ENCODE measurements around the gene IL11RA. TPM values are rescaled to one million over a fixed set of nuclear protein-coding genes. Genes with fewer than 3 reads are reported as not detected.

The IL11RA gene
- total and polyA plus RNA-seq, 2 donors from 2014 or later, result 15.2 to 17.7 TPM

DNA sequence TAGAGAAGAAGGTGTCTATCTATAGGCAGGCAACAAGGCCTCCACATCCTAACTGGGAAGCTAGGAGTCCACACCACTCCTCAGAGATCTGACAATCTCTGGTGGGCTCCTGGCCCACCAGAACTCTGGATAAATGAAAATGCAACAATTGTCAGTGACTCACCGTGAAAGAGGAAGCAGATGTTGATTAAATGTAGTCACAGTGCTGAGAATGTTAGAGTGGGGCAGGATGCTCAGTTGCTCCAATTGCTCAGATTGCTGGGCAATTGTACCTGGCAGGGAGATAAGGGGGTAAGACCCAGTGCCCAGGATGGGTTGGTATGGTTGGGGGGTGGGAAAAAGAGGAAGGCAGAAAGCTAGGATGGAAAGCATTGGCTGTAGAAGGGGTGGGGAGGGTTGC is 34.7 kb downstream of the IL11RA start:
- no peaks in the 10 kb centered on the region for H3K9me3 ChIP-seq (ENCODE audit: control insufficient read depth in 2 of 3, insufficient read depth in 1 of 3, low read length in 3 of 3)
- H3K4me3 ChIP-seq (ENCODE audit: low read length in 3 of 3), result no peak overlapping the region
- no peak overlapping the region for H3K27ac ChIP-seq (ENCODE audit: low read depth in 2 of 2, low read length in 2 of 2)
- H3K36me3 ChIP-seq (ENCODE audit: control insufficient read depth in 2 of 3, insufficient read depth in 3 of 3, low read length in 3 of 3), result no peaks in the 10 kb centered on the region
- no peaks in the 10 kb centered on the region for H3K4me1 ChIP-seq (ENCODE audit: control insufficient read depth in 2 of 3, insufficient read depth in 2 of 3, low read depth in 1 of 3, low read length in 3 of 3)
- no peak for FAIRE-seq
- H3K27me3 ChIP-seq (ENCODE audit: control insufficient read depth, insufficient read depth, low read length), result no peaks in the 10 kb centered on the region
- TF ChIP-seq, protein P1, sequence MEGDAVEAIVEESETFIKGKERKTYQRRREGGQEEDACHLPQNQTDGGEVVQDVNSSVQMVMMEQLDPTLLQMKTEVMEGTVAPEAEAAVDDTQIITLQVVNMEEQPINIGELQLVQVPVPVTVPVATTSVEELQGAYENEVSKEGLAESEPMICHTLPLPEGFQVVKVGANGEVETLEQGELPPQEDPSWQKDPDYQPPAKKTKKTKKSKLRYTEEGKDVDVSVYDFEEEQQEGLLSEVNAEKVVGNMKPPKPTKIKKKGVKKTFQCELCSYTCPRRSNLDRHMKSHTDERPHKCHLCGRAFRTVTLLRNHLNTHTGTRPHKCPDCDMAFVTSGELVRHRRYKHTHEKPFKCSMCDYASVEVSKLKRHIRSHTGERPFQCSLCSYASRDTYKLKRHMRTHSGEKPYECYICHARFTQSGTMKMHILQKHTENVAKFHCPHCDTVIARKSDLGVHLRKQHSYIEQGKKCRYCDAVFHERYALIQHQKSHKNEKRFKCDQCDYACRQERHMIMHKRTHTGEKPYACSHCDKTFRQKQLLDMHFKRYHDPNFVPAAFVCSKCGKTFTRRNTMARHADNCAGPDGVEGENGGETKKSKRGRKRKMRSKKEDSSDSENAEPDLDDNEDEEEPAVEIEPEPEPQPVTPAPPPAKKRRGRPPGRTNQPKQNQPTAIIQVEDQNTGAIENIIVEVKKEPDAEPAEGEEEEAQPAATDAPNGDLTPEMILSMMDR (IDR thresholded peaks at IDR 0.05; ENCODE audit: borderline replicate concordance, extremely low read depth, insufficient read depth), result no peak
- no peak overlapping the region for H3K9ac ChIP-seq (ENCODE audit: low read length in 3 of 3)
- intact Hi-C loops (cut with DNase I), result no loop called here
- no peak for DNase-seq

DNA sequence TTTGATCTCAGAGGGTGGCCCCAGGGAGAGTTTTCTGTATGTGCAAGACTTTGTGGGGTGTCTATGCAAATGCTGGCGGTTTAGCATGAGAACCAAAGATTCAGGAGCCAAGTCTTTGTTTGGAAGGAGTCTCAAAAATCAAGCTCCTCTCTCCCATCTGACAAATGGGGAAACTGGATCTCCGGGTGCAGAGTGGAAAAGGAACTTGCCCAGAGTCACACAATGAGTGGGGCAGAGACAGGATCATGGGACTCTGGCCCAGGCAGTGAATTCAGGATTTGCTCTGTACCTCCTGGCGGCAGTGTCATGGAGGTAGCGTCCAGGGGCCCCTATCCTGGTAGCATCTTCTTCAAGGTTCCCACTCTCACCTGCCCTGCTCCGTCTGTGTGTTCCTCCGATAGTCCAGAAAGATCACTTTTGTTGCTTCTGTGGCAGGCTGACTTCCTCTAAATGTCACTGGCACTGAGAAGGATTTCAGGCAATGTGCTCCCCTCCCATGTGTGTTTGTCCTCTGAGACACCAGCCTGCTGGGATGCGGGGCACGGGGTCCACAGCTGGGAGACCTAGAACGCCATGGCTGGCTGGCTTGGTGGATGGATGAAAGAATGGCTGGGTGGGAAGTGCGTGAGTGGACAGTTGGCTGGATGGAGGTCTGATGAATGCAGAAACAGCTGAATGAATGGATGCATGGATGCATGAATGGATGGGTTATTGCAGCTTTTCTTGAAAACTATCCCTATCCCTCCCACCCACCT is 35.5 kb downstream of the IL11RA start:
- FAIRE-seq (no peak), DNase-seq (no peak)
- H3K36me3 ChIP-seq (ENCODE audit: control insufficient read depth in 2 of 3, insufficient read depth in 3 of 3, low read length in 3 of 3), result no peaks in the 10 kb centered on the region
- H3K9me3 ChIP-seq (ENCODE audit: control insufficient read depth in 2 of 3, insufficient read depth in 1 of 3, low read length in 3 of 3), result no peaks in the 10 kb centered on the region
- intact Hi-C loops (cut with DNase I), result no loop called here
- H3K9ac ChIP-seq (ENCODE audit: low read length in 3 of 3), result no peak overlapping the region
- no peaks in the 10 kb centered on the region for H3K27me3 ChIP-seq (ENCODE audit: control insufficient read depth, insufficient read depth, low read length)
- H3K4me1 ChIP-seq (ENCODE audit: control insufficient read depth in 2 of 3, insufficient read depth in 2 of 3, low read depth in 1 of 3, low read length in 3 of 3), result no peaks in the 10 kb centered on the region
- TF ChIP-seq, protein P1 (IDR thresholded peaks at IDR 0.05; ENCODE audit: borderline replicate concordance, extremely low read depth, insufficient read depth), result no peak
- H3K27ac ChIP-seq (ENCODE audit: low read depth in 2 of 2, low read length in 2 of 2), result no peak overlapping the region
- H3K4me3 ChIP-seq (ENCODE audit: low read length in 3 of 3), result no peak overlapping the region

DNA sequence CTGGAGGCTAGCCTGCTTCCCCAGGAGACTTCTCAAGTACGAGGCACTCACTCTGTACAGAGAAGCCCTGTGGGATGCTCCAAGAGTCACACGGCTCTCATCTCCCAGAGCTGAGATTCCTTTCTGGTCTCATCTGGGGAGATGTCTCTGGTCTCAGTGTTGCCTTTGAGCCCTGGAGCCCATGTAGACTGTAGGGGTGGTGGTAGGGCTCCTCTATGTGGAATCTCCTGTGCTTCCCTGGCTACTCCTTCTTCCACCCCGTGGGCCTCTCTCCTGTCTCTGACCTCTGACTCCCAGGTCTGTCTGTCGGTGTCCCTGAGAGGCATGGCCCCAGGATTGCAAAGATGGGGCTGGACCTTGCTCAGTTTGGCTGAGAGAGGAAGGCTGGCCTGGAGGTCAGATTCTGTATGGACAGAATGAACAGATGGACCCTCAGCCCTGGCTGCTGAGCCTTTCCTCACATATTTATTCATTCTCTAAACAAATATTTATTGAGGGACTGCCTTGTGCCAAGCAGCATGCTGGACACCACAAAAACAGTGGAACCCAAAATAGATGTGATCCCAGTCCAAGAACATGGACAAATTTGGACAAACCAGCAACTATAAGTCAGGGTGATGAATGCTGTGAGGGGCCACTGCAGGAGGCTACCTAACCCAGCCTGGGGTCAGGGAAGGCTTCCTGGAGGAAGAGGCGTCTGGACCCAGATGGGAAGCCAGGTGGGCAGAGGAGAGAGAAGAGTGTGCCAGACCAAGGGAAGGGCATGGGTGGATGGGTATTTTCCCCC is 36.5 kb downstream of the IL11RA start:
- Histone ChIP-seq H3K27me3 (ENCODE audit: control insufficient read depth, insufficient read depth, low read length) (no peaks in the 10 kb centered on the region), H3K9ac (ENCODE audit: low read length in 3 of 3) (no peak overlapping the region), H3K36me3 (ENCODE audit: control insufficient read depth in 2 of 3, insufficient read depth in 3 of 3, low read length in 3 of 3) (no peaks in the 10 kb centered on the region), H3K27ac (ENCODE audit: low read depth in 2 of 2, low read length in 2 of 2) (no peak overlapping the region), H3K4me1 (ENCODE audit: control insufficient read depth in 2 of 3, insufficient read depth in 2 of 3, low read depth in 1 of 3, low read length in 3 of 3) (no peaks in the 10 kb centered on the region), H3K4me3 (ENCODE audit: low read length in 3 of 3) (no peak overlapping the region), H3K9me3 (ENCODE audit: control insufficient read depth in 2 of 3, insufficient read depth in 1 of 3, low read length in 3 of 3) (no peaks in the 10 kb centered on the region)
- intact Hi-C loops (cut with DNase I), result no loop called here
- FAIRE-seq, result no peak
- DNase-seq, result no peak
- TF ChIP-seq, protein P1 (IDR thresholded peaks at IDR 0.05; ENCODE audit: borderline replicate concordance, extremely low read depth, insufficient read depth), result no peak
